Lower leg skin (tissue), 4 donors: ENCODE measurements around the gene XDH. TPM values are rescaled to one million over a fixed set of nuclear protein-coding genes. Genes with fewer than 3 reads are reported as not detected.

Source experiments
- DNase-seq, 2 donors: peaks; one replicate each; pipeline ENCODE4 v3.0.0-alpha.2; 2019; ENCODE audit warnings: low spot score in 2 of 2
- H3K4me3 ChIP-seq: fragments of 200-600 bp; sonication (generic); 2 replicates; pipeline ENCODE4 v1.5.1; 2017; ENCODE audit warnings: mild to moderate bottlenecking, low read depth; ENCODE audit not compliant: poor library complexity, severe bottlenecking
- POLR2A ChIP-seq, 2 donors: fragments of 450-650 bp; IDR thresholded peaks; one replicate each; pipeline ENCODE4 v1.6.1; 2016 to 2017; ENCODE audit warnings: antibody characterized with exemption in 2 of 2, mild to moderate bottlenecking in 1 of 2, moderate library complexity in 1 of 2
- WGBS, 2 donors: methylation state at CpG; one replicate each; pipeline ENCODE4 v1.1.5; 2018; 5-methylcytosine and 5-hydroxymethylcytosine counted together
- intact Hi-C: fragments of 100-400 bp; cut with DNase I; formaldehyde crosslinking; loops from one replicate; pipeline ENCODE4 v1.15.0; 2023; ENCODE audit warnings: low total_unique reads
- total RNA-seq, 4 donors: library from RNA; depleted of rRNA; stranded (reverse); fragments of >200 nt; gene quantifications; one replicate each; pipeline ENCODE4 v1.1.0, GENCODE V29; 2016
- TF ChIP-seq, protein P1 (sequence below), 3 donors: fragments of 450-650 bp; IDR thresholded peaks; one replicate each; pipeline ENCODE4 v1.5.1; 2016; ENCODE audit warnings: antibody characterized with exemption in 3 of 3, mild to moderate bottlenecking in 3 of 3, moderate library complexity in 2 of 3

XDH gene
- total RNA-seq, 4 donors from 2014 or later: 0.11 to 1.7 (median 0.75) TPM

DNA sequence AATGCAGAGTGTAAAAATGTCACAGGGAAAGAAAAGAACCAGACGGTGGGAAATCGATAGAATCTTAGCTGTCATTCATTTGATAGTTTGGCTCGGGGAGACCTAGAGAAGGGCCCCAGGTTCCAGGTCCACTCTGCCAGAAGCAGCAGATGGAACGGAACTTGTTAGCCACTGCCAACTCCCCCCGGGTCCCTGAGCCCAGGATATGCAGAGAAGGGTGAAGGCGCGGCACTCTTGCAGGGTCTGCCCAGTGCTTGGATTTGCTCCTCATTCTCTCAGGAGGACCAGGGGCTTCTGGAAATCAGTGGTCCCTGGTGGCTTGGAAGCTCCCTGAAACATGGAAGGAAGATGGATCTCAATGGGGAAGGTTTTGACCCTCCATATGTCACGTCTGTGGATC, 11.6 kb upstream of the XDH start:
- no peak for TF ChIP-seq POLR2A (IDR thresholded peaks at IDR 0.05)
- TF ChIP-seq, protein P1, sequence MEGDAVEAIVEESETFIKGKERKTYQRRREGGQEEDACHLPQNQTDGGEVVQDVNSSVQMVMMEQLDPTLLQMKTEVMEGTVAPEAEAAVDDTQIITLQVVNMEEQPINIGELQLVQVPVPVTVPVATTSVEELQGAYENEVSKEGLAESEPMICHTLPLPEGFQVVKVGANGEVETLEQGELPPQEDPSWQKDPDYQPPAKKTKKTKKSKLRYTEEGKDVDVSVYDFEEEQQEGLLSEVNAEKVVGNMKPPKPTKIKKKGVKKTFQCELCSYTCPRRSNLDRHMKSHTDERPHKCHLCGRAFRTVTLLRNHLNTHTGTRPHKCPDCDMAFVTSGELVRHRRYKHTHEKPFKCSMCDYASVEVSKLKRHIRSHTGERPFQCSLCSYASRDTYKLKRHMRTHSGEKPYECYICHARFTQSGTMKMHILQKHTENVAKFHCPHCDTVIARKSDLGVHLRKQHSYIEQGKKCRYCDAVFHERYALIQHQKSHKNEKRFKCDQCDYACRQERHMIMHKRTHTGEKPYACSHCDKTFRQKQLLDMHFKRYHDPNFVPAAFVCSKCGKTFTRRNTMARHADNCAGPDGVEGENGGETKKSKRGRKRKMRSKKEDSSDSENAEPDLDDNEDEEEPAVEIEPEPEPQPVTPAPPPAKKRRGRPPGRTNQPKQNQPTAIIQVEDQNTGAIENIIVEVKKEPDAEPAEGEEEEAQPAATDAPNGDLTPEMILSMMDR (IDR thresholded peaks at IDR 0.05): no peak
- DNase-seq: no peak
- H3K4me3 ChIP-seq: no peak overlapping the region
- WGBS, 2 donors: 91% methylated on average over 8 of the region's 8 CpGs
- intact Hi-C loops: no loop called here

DNA sequence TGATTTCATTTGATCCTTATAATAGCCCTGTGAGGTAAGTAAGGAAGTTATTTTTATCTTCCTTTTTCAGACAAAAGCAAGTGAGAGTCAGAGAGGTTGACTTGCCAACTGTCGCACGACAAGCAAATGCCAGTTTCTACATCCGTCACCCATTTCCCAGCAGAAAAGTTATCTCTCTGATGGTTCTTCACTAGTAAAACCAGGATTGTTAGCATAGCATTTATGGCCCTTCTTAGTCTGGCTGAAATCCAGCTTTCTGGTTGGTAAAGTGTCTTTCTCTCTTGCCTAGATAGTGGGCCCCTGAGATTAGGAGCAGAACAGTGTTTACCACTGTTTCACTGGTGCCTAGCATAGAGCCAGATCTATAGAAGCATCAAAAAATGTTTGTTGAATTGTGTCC, 7.1 kb upstream of the XDH start:
- 79 to 89% methylated on average over 3 of the region's 3 CpGs for WGBS, 2 donors
- no peak overlapping the region for H3K4me3 ChIP-seq
- TF ChIP-seq POLR2A (IDR thresholded peaks at IDR 0.05): no peak
- intact Hi-C loops: no loop called here
- no peak for DNase-seq

DNA sequence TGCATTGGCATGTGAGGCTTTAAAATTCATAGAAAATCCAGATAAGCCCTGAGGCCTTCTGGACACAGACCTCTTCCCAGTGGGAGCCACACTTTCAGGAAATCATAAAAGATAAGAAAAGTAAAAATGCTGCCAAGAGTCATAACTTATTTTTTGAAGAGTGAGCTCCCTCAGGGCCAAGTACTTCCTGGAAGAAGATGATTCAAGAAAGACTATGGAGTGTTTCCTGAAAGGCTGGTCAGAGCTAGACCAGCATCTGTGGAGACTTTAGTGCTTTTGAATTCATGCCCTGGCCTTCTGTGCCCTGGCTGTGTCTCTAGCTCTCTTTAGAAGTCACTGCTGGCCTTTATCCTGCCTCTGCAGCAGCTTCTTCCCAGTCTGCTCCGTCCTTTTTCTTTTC, 6.4 kb upstream of the XDH start:
- WGBS, 2 donors: 29 to 41% methylated on average over 1 of the region's 1 CpG
- DNase-seq: no peak
- intact Hi-C loops: no loop called here
- no peak overlapping the region for H3K4me3 ChIP-seq
- TF ChIP-seq POLR2A (IDR thresholded peaks at IDR 0.05): no peak
- TF ChIP-seq, protein P1 (IDR thresholded peaks at IDR 0.05): no peak

DNA sequence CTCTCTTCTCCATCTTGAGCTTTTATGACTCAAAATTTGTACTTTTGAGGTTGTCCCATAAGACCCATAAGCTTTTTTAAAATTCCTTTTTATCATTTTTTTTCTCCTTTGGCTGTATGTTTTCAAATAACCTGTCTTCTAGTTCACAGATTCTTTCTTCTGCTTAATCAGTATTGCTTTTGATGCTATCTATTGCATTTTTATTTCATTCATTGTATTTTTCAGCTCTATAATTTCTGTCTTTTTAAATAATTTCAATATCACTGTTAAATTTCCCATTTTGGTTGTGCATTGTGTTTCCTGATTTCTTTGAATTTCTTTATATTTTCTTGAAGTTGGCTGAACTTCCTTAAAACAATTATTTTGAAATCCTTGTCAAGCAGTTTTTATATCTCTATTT, 4.8 kb upstream of the XDH start:
- intact Hi-C loops: no loop called here
- no peak for TF ChIP-seq POLR2A (IDR thresholded peaks at IDR 0.05)
- TF ChIP-seq, protein P1 (IDR thresholded peaks at IDR 0.05): no peak
- DNase-seq: no peak
- H3K4me3 ChIP-seq: no peak overlapping the region

DNA sequence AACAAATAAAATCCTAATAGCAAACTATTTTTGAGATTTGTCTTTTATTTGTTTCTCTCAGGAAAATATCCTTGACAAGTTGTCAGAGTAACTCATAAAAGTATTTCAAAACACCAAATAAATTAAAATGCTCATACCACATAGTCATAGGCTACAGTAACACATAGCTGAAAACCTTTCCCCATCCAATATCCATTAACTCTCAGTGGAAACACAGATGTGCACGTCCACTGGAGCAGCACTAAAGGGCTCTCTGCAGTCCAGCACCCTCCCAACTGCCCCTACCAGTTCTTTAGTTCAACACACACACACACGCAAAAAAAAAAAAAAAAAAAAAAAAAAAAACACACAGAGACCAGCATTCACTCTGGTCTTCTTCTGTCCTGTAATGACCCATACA, 879 bp upstream of the XDH start:
- DNase-seq: no peak
- 45 to 64% methylated on average over 2 of the region's 2 CpGs for whole genome bisulfite sequencing, 2 donors
- TF ChIP-seq POLR2A (IDR thresholded peaks at IDR 0.05): no peak
- TF ChIP-seq, protein P1 (IDR thresholded peaks at IDR 0.05): no peak
- intact Hi-C loops: no loop called here
- H3K4me3 ChIP-seq: no peak overlapping the region

DNA sequence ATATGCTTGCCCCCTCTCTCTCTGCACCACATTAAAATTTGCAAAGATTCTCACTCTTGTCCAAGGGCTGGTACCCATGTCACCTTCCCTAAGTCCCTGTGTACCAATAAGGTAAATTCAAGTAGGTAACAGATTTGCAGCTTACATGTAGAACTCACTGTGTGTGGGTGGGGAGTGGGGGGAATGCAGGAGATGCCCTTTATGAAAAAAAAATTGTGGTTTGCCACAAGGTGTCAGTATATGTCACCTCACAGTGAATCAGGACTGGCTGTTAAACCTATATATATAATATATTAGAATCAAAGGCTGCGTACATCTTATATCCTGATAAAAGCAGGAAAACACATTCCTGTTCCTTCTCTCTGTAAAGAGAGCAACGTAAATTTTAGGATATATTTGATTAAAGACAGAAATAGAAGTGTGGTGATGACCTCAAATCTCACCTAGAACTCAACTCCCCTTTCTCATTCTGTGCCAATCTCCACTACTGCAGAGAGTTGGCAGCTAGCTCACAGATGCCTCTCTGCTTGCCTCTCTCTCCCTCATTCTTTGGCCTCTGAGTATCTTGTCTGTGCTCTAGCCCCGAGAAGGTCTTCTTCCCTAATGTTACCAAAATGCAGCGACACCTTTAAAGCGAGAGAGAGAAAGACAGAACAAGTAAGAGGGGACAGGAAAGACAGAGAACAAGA, 536 bp downstream of the XDH start:
- TF ChIP-seq, protein P1 (IDR thresholded peaks at IDR 0.05): no peak
- TF ChIP-seq POLR2A (IDR thresholded peaks at IDR 0.05): no peak
- 52 to 55% methylated on average over 5 of the region's 5 CpGs for WGBS, 2 donors
- H3K4me3 ChIP-seq: no peak overlapping the region
- DNase-seq: no peak
- intact Hi-C loops: no loop called here
